Measurements from ENCODE around the gene CLIC5.

The CLIC5 gene

GRCh38 chr6:46015119-46015968 lies at the start of gene CLIC5:
CLIC5 (minus strand) TSS chr6:46015860; CDS start chr6:46015542, 318 bp downstream.
- DNase-seq, result peak; percentile 16

- no peak for DNase-seq
Observed at GRCh38 chr6:46062991-46063390, 47.3 kb upstream of the CLIC5 start.

GRCh38 chr6:46062312-46062711 lies 46.7 kb upstream of the CLIC5 start:
- DNase-seq, result no peak

- no peak for DNase-seq
Observed at GRCh38 chr6:46061497-46061896, 45.8 kb upstream of the CLIC5 start.

GRCh38 chr6:46059608-46060007 lies 43.9 kb upstream of the CLIC5 start:
- DNase-seq, result no peak

- no peak for DNase-seq
Observed at GRCh38 chr6:46058951-46059350, 43.3 kb upstream of the CLIC5 start.

- DNase-seq, result no peak
Observed at GRCh38 chr6:46057792-46058191, 42.1 kb upstream of the CLIC5 start.

GRCh38 chr6:46056906-46057529 lies 41.4 kb upstream of the CLIC5 start:
- no peak for DNase-seq

- DNase-seq, result no peak
Observed at GRCh38 chr6:46054516-46054915, 38.9 kb upstream of the CLIC5 start.

GRCh38 chr6:46053039-46053933 lies 37.6 kb upstream of the CLIC5 start:
- DNase-seq, result no peak

- DNase-seq, result no peak
Observed at GRCh38 chr6:46052479-46052878, 36.8 kb upstream of the CLIC5 start.

- no peak for DNase-seq
Observed at GRCh38 chr6:46051962-46052361, 36.3 kb upstream of the CLIC5 start.

GRCh38 chr6:46050845-46051405 lies 35.3 kb upstream of the CLIC5 start:
- DNase-seq, result no peak

- DNase-seq, result no peak
Observed at GRCh38 chr6:46048646-46049297, 33.1 kb upstream of the CLIC5 start.

- no peak for DNase-seq
Observed at GRCh38 chr6:46046558-46047174, 31.0 kb upstream of the CLIC5 start.

GRCh38 chr6:46044881-46045617 lies 29.4 kb upstream of the CLIC5 start:
- DNase-seq, result no peak

- peak; percentile 32 for DNase-seq
Observed at GRCh38 chr6:46042355-46042999, 26.8 kb upstream of the CLIC5 start.

GRCh38 chr6:46040288-46040687 lies 24.6 kb upstream of the CLIC5 start:
- DNase-seq, result no peak

- DNase-seq, result no peak
Observed at GRCh38 chr6:46039646-46040045, 24.0 kb upstream of the CLIC5 start.

GRCh38 chr6:46036911-46037310 lies 21.3 kb upstream of the CLIC5 start:
- no peak for DNase-seq

GRCh38 chr6:46035242-46035641 lies 19.6 kb upstream of the CLIC5 start:
- no peak for DNase-seq
